GM19468 (cell line): Measurements from ENCODE around the gene UACA.
"Not testable (repeated sequence)": the region's sequence is repeated elsewhere in the genome, so short reads cannot be mapped to it uniquely, and the experiment has no call there.

Experiments used
- ATAC-seq: cut with Tn5 transposase; IDR thresholded peaks from one replicate; pipeline ENCODE4 v1.9.1; 2021; ENCODE audit warnings: mild to moderate bottlenecking, moderate library complexity, moderate number of reproducible peaks; ENCODE audit not compliant: unreplicated experiment; ENCODE audit errors: extremely low read depth

Gene UACA

GRCh38 chr15:70669966-70670658 is 93.2 kb downstream of the UACA start:
- no peak for ATAC-seq

GRCh38 chr15:70669006-70669602 is 94.3 kb downstream of the UACA start:
- no peak for ATAC-seq

GRCh38 chr15:70665599-70665998 is 97.8 kb downstream of the UACA start:
- no peak for ATAC-seq

GRCh38 chr15:70664494-70664893 is 98.9 kb downstream of the UACA start:
- no peak for ATAC-seq

- ATAC-seq = not testable (repeated sequence)
These were observed 100.3 kb downstream of the UACA start for GRCh38 chr15:70663069-70663468.

GRCh38 chr15:70659662-70660061 is 103.7 kb downstream of the UACA start:
- ATAC-seq = no peak

GRCh38 chr15:70658641-70659040 is 104.7 kb downstream of the UACA start:
- ATAC-seq = no peak

GRCh38 chr15:70653426-70653825 is 109.9 kb downstream of the UACA start:
- ATAC-seq = no peak

- no peak for ATAC-seq
These were observed 111.0 kb downstream of the UACA start for GRCh38 chr15:70652341-70652740.

GRCh38 chr15:70651303-70651845 is 112.0 kb downstream of the UACA start:
- ATAC-seq = no peak

GRCh38 chr15:70650567-70651302 is 112.6 kb downstream of the UACA start:
- no peak for ATAC-seq

GRCh38 chr15:70647396-70647795 is 116.0 kb downstream of the UACA start:
- no peak for ATAC-seq

GRCh38 chr15:70646169-70646568 is 117.2 kb downstream of the UACA start:
- no peak for ATAC-seq

- ATAC-seq = no peak
These were observed 119.6 kb downstream of the UACA start for GRCh38 chr15:70643783-70644125.

- no peak for ATAC-seq
These were observed 120.1 kb downstream of the UACA start for GRCh38 chr15:70643106-70643782.

GRCh38 chr15:70636540-70637165 is 126.7 kb downstream of the UACA start:
- ATAC-seq = no peak

- no peak for ATAC-seq
These were observed 127.5 kb downstream of the UACA start for GRCh38 chr15:70635895-70636294.

GRCh38 chr15:70633991-70634390 is 129.4 kb downstream of the UACA start:
- no peak for ATAC-seq

- no peak for ATAC-seq
These were observed 130.1 kb downstream of the UACA start for GRCh38 chr15:70633103-70633831.
